Medulla oblongata (tissue), 1 donor: ENCODE data around the gene NOL7.

ENCODE experiments used
- DNase-seq: peaks from one replicate; pipeline ENCODE4 v3.0.0-alpha.2; 2015; ENCODE audit errors: extremely low spot score

NOL7 gene

DNA sequence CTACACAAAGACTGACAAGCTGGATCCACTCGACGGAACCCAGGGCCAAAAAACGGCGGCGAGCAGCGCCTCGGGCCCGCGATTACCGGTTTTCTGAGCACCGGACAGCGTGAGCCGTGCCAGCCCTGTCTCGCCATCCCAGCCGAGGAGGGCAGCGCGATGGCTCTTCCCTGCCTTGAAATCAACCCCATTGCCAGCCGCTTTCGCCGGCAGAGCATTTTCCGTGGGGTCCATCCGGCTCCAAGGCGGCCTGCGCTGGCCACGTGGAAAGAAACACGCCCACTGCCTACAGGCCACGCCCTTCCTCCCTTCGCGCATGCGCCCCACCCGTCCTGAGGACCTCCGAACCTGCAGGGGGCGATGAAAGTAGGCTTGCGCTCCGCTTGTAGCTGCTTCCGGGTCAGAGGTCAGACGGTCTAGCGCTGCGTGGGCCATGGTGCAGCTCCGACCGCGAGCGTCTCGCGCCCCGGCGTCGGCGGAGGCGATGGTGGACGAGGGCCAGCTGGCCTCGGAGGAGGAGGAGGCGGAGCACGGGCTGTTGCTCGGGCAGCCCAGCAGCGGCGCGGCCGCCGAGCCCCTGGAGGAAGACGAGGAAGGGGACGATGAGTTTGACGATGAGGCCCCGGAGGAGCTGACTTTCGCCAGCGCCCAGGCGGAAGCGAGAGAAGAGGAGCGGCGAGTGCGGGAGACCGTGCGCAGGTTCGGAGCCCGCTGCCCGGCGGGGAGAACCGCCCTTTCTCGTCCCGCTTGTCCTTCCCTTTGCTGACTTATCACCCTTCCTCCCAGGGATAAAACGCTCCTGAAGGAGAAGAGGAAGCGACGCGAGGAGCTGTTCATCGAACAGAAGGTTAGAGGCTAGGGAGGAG lies at the start of gene NOL7:
Gene NOL7, plus strand, starts transcription at position 410 of the 866 bp plus-strand sequence. Its CDS starts 24 bp downstream, at position 434.
- peak; percentile 99 for DNase-seq

DNA sequence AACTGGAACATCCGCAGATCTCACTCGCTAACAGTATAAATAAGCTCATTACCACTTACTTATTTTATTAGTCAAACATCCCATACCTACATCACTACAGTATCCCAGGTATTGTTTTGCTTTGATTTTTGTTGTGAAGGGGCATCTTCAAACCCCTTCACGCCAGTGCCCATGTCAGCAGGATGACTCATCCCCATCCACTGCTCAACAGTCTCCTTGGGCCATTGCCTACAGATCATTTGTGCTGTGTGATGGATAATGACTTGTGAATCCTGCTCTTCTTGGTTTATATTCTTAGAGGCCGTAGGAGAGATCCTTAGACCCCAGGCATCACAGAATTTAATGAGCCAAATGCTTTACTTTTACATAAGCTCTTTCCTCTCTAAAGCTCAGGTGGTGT lies 49.2 kb upstream of the NOL7 start:
- no peak for DNase-seq

DNA sequence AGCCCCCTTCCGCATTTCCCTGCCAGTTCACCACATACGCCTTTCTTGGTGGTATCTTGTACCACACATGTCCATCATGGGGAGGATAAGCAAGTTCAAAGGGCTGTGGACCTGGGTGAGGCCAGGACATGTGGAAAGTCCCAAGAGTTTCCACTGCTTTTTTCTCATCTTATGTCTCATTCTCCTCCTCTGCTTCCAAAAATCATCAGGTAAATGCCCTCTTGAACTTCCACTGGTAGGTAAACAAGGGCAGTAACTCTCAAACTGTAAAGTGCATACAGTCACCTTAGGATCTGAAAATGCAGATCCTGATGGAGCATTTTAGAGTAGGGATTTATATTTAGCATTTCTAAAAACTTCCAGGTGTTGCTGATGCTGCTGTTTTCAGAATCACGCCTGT lies 48.6 kb upstream of the NOL7 start:
- DNase-seq, result no peak

DNA sequence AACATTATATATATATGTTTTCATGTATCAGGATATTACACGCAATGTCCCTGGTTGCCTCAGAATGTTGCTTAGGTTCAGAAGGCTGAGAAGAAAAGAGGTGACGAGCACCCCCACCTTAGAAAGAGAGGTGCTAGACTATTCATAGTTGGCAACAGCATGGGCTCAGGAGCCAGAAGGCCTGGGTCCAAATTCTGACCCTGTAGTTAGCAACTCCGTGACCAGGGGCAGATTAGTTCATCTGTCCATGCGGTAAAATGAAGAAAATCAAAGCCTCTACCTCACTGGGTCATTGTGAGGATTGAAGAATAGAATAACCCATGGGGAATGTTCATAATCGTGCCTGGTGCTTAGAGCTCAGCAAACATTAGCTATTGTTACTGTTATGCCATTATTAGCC lies 46.2 kb upstream of the NOL7 start:
- DNase-seq, result no peak

DNA sequence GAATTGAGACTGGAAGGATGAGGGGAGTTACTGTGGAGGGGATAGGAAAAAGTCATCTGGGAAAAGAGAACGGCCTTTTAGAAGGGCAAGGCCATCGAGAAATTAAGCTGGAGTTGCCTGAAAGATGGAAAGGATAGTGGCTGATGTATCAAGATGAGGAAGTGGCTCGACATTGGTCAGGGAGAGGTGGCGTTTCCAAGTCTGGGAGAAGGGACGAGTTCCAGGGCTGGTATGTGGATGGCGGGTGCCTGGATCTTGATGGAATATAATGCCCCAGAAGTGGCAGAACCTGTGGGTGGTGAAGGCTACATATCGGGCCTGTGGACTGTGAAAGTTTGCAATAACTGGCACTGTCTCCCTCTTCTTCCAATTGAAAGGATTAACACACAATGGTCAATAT lies 42.9 kb upstream of the NOL7 start:
- DNase-seq, result no peak

DNA sequence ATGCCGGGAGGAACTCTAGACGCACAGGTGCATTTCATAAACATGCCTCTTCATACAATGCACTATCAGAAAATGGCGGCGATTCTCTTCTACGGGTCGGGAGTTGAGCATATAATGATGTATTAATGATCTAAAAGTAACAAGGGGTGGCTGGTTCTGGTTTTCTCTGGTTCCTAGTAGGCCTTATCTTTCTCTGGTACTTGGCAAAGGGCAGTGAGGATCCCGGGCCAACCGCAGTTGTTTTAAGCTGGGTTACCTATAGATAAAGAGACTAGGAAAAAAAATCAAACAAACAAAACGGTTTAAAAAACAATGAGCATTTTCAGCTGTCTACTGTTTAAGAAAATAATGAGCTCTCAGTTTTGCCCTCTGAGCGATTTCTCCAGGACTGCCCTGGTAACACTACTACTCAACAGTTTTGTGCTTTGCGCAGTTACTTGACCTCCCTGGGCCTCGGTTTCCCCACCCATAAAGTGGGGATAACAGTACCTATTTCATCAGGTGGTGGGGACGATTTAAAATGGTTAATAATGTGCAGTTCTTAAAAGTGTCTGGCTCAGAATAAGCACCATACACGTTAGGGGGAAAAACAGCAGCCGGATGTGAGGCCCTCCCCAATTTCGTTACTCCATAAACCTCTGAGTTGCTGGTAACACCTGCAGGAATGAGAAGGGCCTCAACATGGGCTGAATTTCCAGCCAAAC lies 42.0 kb upstream of the NOL7 start:
- no peak for DNase-seq

DNA sequence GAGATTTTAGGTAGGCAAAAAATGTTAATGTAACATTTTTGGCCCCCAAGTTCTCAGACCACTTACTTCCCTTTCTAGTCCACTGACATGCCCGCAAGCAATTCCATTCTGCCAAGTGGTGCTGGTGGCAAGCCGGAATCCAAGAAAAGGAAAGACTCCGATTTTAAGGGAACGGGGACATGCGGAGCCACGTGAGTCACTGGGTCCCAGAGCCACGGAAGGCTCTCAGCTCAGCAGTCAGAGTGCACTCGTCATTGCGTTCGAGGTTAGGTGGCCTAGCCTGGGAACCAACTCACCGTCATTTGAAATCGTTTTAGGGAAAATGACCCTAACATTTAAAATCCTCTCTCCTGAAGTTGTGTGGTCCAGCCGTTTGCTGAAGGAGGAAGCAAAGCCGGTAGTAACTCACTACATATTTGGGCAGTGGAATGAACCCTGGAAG lies 41.4 kb upstream of the NOL7 start:
- DNase-seq, result peak; percentile 61

DNA sequence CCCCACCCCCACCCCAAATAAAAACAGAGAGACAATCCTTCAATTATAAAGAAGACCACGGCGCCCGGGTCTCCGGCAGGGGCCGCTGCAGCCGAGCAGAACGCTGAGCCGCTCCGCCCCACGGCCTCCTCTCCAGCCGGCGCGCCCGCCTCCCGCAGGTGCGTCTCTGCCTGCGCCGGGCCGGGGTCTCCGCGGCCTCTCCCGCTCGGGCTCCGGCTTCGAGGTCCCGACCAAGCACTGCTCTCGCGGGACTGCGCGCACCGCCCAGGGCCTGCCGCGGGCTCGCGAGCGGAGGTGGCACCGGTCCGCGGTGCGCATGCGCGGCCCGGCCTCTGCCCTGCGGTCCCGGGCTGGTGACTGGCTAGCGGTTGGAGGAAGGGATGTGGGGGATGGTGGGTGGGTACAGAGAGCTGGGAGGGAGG lies 41.0 kb upstream of the NOL7 start:
- DNase-seq, result peak; percentile 94

DNA sequence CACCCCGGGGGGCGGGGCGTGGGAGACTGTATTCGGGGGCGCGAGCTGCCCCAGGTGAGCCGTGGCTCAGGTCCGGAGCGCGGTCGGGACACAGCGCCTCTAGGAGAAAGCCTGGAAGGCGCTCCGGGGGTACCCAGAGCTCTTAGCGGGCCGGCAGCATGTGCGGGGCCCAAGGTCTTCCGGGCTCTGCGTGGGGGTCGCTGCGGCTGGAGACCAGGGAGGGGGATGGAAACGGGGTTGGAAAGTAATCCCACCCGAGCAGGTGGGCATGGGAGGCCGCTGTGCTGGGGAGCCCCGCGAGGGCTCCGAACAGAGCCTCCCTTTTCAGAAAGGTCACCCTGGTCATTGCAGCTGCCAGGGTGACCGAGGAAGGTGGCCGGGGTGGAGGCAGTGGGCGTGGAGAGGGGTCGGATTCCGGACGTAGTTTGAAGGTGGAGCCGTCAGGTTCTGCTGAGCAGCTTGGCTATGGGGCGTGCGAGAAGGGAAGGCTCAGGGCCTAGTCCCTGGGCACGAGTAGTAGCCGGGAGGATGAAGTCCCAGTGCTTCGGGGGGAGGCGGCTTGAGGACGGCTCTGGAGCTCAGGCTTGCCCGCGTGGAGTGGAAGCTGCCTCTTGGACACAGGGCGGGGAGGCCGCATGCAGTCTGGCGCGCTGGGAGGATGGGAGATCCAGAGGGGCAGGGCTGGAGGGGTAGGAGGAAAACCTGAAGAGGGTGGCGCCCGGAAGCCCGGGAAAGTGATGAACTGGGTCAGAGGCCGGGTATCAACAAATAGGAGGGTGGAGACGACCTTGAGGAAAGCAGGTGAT lies 40.4 kb upstream of the NOL7 start, which contains the start of gene SIRT5:
Gene SIRT5, plus strand, starts transcription at position 31 of the 806 bp plus-strand sequence. CDS start 9,510 bp downstream, outside the sequence.
- DNase-seq, result peak; percentile 73

DNA sequence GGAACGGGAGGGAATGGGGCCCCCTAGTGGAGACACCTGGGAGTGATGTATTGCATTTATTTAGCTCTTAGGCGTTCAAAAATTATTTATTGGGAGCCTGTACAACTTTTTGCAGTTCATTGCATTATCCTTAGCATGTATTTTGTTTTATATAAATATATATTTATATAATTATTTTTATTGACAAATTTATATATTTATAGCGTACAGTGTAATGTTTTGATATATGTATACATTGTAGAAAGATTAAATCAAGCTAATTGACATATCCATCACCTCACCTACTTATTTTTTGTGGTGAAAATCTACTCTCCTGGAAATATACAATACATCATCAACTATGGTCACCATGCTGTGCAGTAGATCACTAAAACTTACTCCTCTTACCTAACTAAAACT lies 39.8 kb upstream of the NOL7 start:
- DNase-seq, result no peak

DNA sequence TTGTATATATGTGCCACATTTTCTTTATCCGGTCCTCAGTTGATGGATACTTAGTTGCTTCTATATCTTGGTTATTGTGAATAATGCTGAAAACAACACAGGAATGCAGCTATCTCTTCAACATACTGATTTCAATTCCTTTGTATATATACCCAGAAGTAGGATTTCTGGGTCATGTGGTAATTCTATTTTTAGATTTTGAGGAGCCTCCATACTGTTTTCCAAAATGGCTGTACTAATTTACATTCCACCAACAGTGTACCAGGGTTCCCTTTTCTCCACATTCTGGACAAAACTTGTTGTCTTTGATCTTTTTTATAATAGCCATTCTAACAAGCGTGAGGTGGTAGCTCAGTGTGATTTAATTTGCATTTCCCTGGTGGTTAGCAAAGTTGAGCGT lies 39.1 kb upstream of the NOL7 start:
- DNase-seq, result no peak

DNA sequence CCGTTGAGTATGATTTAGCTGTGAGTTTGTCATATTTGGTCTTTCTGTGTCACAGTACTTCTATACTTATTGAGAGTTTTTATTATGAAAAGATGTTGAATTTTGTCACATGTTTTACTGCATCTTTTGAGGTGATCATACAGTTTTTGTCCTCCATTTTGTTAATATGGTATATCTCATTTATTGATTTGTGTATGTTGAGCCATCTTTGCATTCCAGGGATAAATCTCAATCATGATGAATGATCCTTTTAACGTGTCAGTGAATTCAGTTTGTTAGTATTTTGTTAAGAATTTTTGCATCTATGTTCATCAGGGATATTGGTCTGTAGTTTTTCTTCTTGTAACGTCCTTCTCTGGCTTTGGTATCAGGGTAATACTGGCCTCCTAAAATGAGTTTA lies 37.2 kb upstream of the NOL7 start:
- no peak for DNase-seq

DNA sequence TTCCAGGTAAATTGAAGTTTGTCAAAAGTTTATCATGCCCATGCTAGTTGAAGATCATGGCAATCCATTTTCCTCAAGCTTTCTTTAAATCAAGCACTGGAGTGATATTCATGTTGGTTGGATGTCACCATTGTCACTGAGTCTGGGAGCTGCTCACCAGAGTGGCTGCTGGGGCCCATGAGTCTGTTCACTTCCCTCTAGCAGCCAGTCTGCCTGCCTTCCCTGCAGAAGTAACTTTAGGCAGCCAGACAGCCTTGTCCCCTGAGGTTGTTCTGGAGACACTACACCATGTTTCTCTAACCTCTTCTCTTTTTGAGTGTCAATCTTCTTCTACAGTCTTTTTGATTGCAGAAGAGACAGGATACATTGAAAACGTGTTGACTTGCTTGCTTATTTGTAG lies 35.2 kb upstream of the NOL7 start:
- DNase-seq, result no peak

DNA sequence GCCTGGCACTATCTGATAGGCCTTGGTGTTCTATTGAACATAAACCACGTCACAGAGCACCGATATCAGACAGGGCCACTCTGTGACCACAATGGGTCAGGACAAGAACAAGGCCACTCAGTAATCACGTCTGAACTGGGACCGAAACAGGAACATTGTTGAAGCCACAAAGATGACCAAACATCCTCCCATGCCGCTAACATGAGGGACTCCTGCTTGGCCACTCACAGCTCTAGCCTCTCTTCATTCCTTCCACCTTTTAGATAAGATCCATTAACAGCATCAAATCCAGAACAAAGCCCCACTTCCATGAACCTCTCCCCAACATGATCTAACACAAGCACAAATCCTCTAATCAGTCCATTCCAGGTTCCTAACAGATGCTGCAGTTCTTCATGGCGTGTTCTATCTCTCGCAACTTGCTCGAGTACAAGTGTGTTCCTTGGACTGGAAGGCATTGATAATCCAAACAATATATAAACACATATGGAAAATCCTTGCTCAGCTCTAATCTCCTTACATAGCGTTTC lies 33.4 kb upstream of the NOL7 start:
- peak; percentile 70 for DNase-seq

DNA sequence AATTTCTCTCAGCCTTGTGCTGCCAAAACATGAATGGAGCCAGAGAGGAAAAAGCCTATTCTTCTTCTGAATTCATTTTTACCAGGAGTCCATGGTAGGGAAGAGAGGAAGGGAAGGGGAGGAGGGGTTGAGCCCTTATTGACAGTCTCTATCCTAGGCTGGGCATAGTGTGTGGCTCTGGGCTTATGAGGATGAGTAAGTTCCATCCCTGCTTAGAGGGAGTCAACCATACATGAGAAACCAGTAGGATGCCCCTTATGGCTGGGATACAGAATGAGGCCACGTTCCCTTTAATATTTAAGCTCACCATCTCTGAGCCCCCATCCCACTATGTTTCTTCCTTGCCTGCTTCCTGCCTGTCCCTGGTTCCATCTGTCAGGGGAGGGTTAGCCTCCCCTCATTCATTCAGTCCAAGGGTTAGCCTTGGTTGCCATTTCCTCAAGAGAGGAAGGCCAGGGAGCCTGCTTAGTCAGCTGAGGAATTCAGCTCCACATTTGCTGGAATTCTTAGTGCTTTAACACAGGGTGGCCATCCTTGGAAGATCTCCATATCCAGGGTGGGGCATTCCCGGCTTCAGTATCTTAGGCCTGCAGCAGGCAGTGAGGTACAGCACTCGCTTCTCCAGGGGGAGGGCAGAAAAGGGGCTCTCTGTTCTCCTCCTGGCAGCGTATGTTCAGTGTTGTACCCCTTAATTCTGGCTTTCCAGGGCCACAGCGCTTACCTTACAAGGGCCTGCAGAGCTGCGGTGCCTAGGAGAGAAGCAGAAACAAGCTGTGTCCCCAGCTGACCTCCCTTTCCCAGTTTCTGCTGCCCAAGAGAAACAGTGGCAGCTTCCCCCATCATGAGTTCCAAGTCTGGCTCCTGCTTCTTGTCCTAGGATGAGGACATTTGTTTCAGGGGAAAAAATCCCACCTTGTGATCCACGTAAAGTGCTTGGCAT lies 28.3 kb upstream of the NOL7 start:
- no peak for DNase-seq

DNA sequence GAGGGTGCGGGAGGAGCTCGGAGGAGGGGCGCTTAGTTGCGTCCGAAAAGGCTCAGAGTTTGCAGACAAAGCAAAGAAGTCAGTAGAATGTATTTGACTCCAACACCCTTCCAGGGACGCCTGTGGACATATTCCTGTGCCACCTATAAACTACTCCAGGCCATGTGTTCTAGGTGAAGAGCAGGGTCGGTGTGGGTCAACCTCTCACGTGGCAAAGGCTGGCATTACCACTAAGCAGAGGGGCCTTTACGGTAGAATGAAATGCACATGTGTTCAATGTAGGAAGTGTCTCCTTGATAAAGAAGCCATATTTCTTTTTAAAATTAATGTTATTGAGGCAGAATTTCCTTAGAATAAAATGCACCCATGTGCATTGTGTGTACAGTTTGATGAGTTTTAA lies 25.3 kb upstream of the NOL7 start:
- no peak for DNase-seq

DNA sequence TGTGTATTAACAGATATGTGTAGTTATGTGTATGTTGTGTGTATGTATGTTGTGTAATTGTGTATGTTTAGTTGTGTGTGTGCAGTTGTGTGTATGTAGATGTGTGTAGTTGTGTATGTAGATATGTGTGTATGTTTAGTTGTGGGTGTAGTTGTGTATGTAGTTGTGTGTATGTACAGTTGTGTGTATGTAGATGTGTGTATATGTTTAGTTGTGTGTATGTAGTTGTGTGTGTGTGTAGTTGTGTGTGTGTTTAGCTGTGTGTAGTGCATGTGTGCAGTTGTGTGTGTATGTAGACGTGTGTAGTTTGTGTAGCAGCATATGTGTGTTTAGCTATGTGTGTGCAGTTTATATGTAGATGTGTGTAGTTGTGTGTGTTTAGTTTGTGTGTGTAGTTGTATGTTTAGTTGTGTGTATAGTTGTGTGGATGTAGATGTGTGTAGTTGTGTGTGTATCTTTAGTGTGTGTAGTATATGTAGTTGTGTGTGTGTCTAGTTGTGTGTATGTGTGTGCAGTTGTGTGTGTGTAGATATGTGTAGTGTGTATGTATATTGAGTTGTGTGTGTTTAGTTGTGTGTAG lies 24.5 kb upstream of the NOL7 start:
- no peak for DNase-seq

DNA sequence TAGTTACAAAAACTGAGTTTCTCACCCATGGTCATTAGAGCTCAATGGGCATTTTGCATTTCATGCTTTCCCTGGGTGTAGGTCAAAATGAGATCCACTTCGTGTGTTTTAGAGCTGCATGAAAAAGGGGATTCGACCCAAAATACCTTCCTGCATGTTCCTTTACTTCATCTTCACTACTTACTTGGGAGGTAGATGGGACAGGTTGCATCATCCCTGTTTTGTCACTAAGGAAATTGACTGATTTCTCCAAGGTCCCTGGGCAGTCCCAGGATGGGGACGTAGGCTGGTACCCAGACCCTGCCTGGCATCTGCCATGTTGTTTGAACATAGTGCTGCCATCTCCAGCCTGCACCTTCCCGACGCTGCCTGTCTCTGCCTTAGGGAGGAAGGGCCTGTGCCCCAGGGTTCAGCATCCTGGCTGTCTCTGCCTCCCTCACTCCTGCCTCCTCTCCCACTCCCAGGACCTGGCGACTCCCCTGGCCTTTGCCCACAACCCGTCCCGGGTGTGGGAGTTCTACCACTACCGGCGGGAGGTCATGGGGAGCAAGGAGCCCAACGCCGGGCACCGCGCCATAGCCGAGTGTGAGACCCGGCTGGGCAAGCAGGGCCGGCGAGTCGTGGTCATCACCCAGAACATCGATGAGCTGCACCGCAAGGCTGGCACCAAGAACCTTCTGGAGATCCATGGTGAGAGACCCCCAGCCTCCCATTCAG lies 23.8 kb upstream of the NOL7 start:
- no peak for DNase-seq

DNA sequence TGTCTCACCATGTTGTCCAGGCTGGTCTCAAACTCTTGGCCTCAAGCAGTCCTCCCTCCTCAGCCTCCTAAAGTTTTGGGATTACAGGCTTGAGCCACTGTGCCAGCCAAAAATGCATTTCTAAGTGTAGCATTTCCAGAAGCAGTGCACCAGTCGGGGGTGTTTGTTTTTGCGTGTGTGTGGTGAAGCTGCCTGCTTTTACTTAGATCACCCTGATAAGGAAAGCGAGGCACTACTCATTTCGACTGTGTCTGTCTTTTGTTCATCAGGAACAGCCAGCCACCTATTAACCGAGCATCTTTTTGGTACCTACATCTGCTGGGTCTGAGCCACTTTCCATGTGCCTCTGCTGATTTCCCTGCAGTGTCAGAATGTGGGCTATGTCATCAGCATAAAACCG lies 22.0 kb upstream of the NOL7 start:
- no peak for DNase-seq

DNA sequence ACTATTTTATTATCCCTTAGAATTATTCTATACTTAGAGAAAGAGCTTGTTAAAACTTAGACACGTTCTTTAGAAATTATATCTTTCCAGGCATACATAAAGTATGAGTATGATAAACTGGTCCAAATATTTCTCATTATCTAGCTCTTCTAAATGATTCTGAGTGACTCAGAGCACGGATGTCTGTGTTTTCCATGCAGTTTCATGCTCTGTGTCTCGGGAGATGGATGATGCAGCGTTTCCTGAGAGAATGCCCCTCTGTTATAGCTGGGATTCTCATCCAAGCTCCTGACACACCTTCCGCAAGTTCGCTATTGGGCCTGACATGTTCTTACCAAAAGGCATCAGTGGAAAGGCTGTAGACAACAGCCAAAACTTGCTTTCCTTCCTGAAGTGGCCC lies 21.4 kb upstream of the NOL7 start:
- no peak for DNase-seq
